OCI-LY1 (cell line): ENCODE data around the gene AGBL1.

ENCODE experiments used
- EZH2 ChIP-seq: fragments of 200-600 bp; sonication (generic), shearing (Covaris generic); IDR thresholded peaks from 2 replicates; pipeline ENCODE4 v1.8.0; 2017; ENCODE audit warnings: borderline replicate concordance, mixed run types, mild to moderate bottlenecking, antibody characterized with exemption, low read length, moderate library complexity, mixed read lengths
- TF ChIP-seq, protein P1 (sequence below): fragments of 200-600 bp; sonication (generic), shearing (Covaris generic); IDR thresholded peaks from 2 replicates; pipeline ENCODE4 v1.5.1; 2017; ENCODE audit warnings: mild to moderate bottlenecking, antibody characterized with exemption, low read length, moderate library complexity, mixed read lengths

DNA sequence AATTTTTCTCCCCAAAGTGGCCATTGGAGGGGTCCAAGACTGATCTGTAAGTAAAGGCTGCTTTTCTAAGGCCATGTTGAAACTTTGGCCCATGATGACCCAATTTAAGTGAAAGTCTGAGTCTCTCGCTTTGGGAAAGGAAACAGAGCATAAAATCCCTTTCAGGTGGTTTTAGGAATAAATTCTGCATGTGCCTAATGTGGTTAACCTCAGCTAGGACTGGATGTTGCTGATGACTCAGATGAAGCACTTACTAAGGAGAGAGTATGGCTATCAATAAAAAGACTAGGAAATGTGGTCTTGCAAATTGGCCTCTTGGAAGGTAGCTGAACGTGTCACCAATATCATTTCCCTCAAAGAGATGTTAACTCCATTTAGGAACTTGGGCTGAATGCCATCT is 458.5 kb downstream of the AGBL1 start:
- TF ChIP-seq, protein P1, sequence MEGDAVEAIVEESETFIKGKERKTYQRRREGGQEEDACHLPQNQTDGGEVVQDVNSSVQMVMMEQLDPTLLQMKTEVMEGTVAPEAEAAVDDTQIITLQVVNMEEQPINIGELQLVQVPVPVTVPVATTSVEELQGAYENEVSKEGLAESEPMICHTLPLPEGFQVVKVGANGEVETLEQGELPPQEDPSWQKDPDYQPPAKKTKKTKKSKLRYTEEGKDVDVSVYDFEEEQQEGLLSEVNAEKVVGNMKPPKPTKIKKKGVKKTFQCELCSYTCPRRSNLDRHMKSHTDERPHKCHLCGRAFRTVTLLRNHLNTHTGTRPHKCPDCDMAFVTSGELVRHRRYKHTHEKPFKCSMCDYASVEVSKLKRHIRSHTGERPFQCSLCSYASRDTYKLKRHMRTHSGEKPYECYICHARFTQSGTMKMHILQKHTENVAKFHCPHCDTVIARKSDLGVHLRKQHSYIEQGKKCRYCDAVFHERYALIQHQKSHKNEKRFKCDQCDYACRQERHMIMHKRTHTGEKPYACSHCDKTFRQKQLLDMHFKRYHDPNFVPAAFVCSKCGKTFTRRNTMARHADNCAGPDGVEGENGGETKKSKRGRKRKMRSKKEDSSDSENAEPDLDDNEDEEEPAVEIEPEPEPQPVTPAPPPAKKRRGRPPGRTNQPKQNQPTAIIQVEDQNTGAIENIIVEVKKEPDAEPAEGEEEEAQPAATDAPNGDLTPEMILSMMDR, result no peak
- TF ChIP-seq EZH2, result no peak
